ENCODE results near the gene ORM1.
"Not testable (repeated sequence)": the region's sequence is repeated elsewhere in the genome, so short reads cannot be mapped to it uniquely, and the experiment has no call there.

Gene ORM1

GRCh38 chr9:114330636-114331035 lies 7.7 kb downstream of the ORM1 start:
- TF ChIP-seq, protein P1, sequence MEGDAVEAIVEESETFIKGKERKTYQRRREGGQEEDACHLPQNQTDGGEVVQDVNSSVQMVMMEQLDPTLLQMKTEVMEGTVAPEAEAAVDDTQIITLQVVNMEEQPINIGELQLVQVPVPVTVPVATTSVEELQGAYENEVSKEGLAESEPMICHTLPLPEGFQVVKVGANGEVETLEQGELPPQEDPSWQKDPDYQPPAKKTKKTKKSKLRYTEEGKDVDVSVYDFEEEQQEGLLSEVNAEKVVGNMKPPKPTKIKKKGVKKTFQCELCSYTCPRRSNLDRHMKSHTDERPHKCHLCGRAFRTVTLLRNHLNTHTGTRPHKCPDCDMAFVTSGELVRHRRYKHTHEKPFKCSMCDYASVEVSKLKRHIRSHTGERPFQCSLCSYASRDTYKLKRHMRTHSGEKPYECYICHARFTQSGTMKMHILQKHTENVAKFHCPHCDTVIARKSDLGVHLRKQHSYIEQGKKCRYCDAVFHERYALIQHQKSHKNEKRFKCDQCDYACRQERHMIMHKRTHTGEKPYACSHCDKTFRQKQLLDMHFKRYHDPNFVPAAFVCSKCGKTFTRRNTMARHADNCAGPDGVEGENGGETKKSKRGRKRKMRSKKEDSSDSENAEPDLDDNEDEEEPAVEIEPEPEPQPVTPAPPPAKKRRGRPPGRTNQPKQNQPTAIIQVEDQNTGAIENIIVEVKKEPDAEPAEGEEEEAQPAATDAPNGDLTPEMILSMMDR (IDR thresholded peaks at IDR 0.05; ENCODE audit: low read depth, low read length, missing control alignments): no peak
- no peak for DNase-seq (ENCODE audit: low read depth)

GRCh38 chr9:114331229-114332195 lies 8.6 kb downstream of the ORM1 start:
- DNase-seq (ENCODE audit: low read depth); H3K4me3 ChIP-seq (ENCODE audit: low read depth, low read length): not testable (repeated sequence)

More at GRCh38 chr9:114330636-114331035, 7.7 kb downstream of the ORM1 start:
- no peak overlapping the region for H3K4me3 ChIP-seq (ENCODE audit: low read depth, low read length)

- not testable (repeated sequence) for DNase-seq (ENCODE audit: low read depth); H3K4me3 ChIP-seq (ENCODE audit: low read depth, low read length)
Measured at GRCh38 chr9:114332474-114333040, 9.7 kb downstream of the ORM1 start.

DNA sequence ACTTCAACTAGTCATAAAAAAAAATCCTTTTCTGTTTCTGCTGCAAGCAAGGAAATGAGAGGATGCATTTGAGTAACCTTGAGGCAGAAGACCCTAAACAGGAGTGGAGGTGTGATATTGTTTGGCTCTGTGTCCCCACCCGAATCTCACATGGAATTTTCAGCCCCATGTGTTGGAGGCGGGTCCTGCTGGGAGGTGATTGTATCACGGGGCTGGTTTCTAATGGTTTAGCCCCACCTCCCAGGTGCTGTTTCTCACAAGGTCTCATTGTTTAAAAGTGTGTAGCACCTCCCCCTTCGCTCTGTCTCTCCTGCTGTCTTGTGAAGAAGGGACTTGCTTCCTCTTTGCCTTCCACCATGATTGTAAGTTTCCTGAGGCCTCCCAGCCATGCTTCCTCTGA lies 10.8 kb downstream of the ORM1 start:
- not testable (repeated sequence) for DNase-seq (ENCODE audit: low read depth); H3K4me3 ChIP-seq (ENCODE audit: low read depth, low read length)

DNA sequence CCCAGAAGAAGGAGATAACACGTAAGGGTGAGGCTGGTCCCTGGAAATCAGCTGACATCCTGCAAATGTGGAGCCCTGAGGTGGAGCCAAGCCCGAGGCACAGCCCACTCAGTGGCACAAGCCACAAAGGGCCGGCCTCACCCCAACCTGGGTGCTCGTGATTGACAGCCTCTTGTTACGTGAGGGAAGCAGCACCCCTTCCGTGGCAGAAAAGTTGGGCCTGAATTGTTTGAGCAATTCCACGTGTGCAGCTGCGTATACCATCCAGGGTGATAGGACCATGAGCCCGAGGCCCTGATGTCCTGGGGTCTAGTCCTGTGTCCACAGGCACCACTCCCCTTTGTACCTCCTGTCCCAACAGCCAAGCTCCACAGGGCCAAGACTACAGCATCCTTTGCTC lies 11.6 kb downstream of the ORM1 start:
- TF ChIP-seq, protein P1 (IDR thresholded peaks at IDR 0.05; ENCODE audit: low read depth, low read length, missing control alignments): no peak
- DNase-seq (ENCODE audit: low read depth): no peak
- H3K4me3 ChIP-seq (ENCODE audit: low read depth, low read length): no peak overlapping the region

GRCh38 chr9:114335745-114336144 lies 12.8 kb downstream of the ORM1 start:
- no peak overlapping the region for H3K4me3 ChIP-seq (ENCODE audit: low read depth, low read length)
- DNase-seq (ENCODE audit: low read depth): no peak
- TF ChIP-seq, protein P1 (IDR thresholded peaks at IDR 0.05; ENCODE audit: low read depth, low read length, missing control alignments): no peak

DNA sequence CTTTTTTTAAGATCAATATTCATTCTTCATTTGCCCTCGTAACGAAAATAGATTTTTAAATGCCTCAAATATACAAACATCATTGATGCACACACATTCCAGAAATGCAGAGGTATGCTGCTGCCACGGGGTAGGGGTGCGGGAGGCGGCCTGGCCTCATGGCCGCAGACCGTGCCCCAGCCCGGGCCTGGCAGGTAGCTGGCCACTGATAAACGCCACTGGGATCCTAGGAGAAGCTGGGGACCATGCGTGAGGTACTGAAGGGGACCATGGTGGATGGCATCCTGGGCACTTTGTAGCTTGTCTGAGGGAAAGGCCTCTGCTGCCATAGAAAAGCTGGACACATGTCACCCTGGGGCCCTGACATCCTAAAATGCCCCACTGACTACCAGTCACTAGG lies 13.3 kb downstream of the ORM1 start:
- H3K4me3 ChIP-seq (ENCODE audit: low read depth, low read length): no peak overlapping the region
- no peak for DNase-seq (ENCODE audit: low read depth)
- TF ChIP-seq, protein P1 (IDR thresholded peaks at IDR 0.05; ENCODE audit: low read depth, low read length, missing control alignments): no peak

DNA sequence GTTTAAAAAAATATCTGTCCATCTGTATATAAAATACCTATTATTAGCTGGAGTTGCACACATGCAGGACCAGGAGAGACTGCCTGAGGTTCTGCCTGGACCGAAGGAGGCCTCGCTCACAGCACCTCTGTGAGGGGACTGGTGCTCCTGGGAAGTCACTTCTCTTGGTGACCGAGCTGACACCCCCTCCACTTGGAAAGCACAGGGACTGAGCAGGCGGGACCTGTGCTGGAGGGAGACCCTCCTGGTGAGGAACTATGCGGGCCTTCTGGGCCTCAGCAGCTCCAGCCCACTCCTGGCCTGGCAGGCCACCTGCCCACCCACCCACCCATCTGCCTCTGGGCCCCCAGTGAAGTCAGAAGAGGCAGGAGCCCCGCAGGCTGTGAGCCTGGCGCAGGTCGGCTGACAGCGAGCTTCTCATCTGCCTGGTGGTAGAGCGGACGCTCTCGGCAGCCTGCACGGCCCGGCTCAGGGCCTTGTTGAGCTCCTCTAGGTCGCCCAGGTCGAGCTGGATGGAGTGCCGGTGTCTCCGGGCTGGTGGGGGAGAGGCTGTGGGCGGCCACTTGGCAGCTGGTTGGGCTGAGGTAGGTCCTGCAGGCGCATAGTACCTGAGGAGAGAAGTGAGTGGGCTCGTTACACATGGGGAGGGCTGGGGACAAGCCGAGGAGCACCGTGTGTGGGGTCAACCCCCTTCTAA lies 13.9 kb downstream of the ORM1 start:
- H3K4me3 ChIP-seq (ENCODE audit: low read depth, low read length): no peak overlapping the region
- TF ChIP-seq, protein P1 (IDR thresholded peaks at IDR 0.05; ENCODE audit: low read depth, low read length, missing control alignments): no peak
- no peak for DNase-seq (ENCODE audit: low read depth)

Measured in GM12864 (cell line).